Liver (tissue), 3 donors: ENCODE results near the gene OXGR1.

Experiments used
- ATF3 ChIP-seq: IDR thresholded peaks from 2 replicates; pipeline ENCODE4 v1.6.1; 2016; ENCODE audit warnings: antibody characterized with exemption
- CTCF ChIP-seq: fragments of 150-350 bp; IDR thresholded peaks from 2 replicates; pipeline ENCODE4 v1.5.1; 2017; ENCODE audit warnings: improper control_type of control experiment, low read depth, low read length; ENCODE audit not compliant: missing input control
- EGR1 ChIP-seq, 2 donors: IDR thresholded peaks; 2 replicates each; pipeline ENCODE4 v1.6.1; 2016 to 2018; ENCODE audit warnings: antibody characterized with exemption in 2 of 2, low read depth in 2 of 2
- FOXA1 ChIP-seq: IDR thresholded peaks from 2 replicates; pipeline ENCODE4 v1.6.1; 2016; ENCODE audit warnings: antibody characterized with exemption
- GABPA ChIP-seq, 2 donors: IDR thresholded peaks in 1 of 2; conservative IDR thresholded peaks in 1 of 2; 2 replicates each; pipeline ENCODE4 v1.6.1; 2016; ENCODE audit warnings: antibody characterized with exemption in 2 of 2, mild to moderate bottlenecking in 1 of 2, moderate library complexity in 1 of 2
- HNF4A ChIP-seq, 2 donors: conservative IDR thresholded peaks; 2 replicates each; pipeline ENCODE4 v1.6.1; 2016; ENCODE audit warnings: antibody characterized with exemption in 2 of 2, mild to moderate bottlenecking in 2 of 2
- JUND ChIP-seq, 2 donors: IDR thresholded peaks; 2 replicates each; pipeline ENCODE4 v1.6.1; 2016; ENCODE audit warnings: antibody characterized with exemption in 2 of 2
- RAD21 ChIP-seq, 2 donors: IDR thresholded peaks; 2 replicates each; pipeline ENCODE4 v1.6.1; 2016; ENCODE audit warnings: antibody characterized with exemption in 2 of 2, mild to moderate bottlenecking in 2 of 2
- RXRA ChIP-seq, 2 donors: IDR thresholded peaks; 2 replicates each; pipeline ENCODE4 v1.6.1; 2017 to 2018; ENCODE audit warnings: antibody characterized with exemption in 2 of 2, mild to moderate bottlenecking in 1 of 2
- TAF1 ChIP-seq: conservative IDR thresholded peaks from 2 replicates; pipeline ENCODE4 v1.6.1; 2016; ENCODE audit warnings: antibody characterized with exemption, mild to moderate bottlenecking
- YY1 ChIP-seq: IDR thresholded peaks from 2 replicates; pipeline ENCODE4 v1.6.1; 2016; ENCODE audit warnings: antibody characterized with exemption, mild to moderate bottlenecking
- ZBTB33 ChIP-seq: IDR thresholded peaks from 2 replicates; pipeline ENCODE4 v1.6.1; 2016; ENCODE audit warnings: antibody characterized with exemption
- TF ChIP-seq, protein P1 (sequence below): IDR thresholded peaks from 2 replicates; pipeline ENCODE4 v1.6.1; 2016; ENCODE audit warnings: antibody characterized with exemption
- TF ChIP-seq, protein P2 (sequence below): IDR thresholded peaks from 2 replicates; pipeline ENCODE4 v1.6.1; 2016; ENCODE audit warnings: antibody characterized with exemption, mild to moderate bottlenecking
- donor health status: healthy.
- donor health status: healthy.

GRCh38 chr13:97020689-97021240 lies 26.5 kb upstream of the OXGR1 start:
- TF ChIP-seq CTCF: no peak
- no peak for TF ChIP-seq TAF1
- no peak for TF ChIP-seq YY1
- TF ChIP-seq, protein P1, sequence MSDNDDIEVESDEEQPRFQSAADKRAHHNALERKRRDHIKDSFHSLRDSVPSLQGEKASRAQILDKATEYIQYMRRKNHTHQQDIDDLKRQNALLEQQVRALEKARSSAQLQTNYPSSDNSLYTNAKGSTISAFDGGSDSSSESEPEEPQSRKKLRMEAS: no peak
- TF ChIP-seq EGR1 (IDR thresholded peaks at IDR 0.05; ENCODE audit: low read depth in 2 of 2): no peak
- TF ChIP-seq ZBTB33: no peak
- TF ChIP-seq ATF3: no peak
- TF ChIP-seq JUND (IDR thresholded peaks at IDR 0.05): no peak
- no peak for TF ChIP-seq FOXA1
- no peak for TF ChIP-seq RAD21 (IDR thresholded peaks at IDR 0.05)
- TF ChIP-seq GABPA (IDR thresholded peaks at IDR 0.05 in 1 of 2, conservative IDR thresholded peaks at IDR 0.05 in 1 of 2): no peak
- no peak for TF ChIP-seq RXRA (IDR thresholded peaks at IDR 0.05)
- TF ChIP-seq HNF4A (conservative IDR thresholded peaks at IDR 0.05): no peak
- TF ChIP-seq, protein P2, sequence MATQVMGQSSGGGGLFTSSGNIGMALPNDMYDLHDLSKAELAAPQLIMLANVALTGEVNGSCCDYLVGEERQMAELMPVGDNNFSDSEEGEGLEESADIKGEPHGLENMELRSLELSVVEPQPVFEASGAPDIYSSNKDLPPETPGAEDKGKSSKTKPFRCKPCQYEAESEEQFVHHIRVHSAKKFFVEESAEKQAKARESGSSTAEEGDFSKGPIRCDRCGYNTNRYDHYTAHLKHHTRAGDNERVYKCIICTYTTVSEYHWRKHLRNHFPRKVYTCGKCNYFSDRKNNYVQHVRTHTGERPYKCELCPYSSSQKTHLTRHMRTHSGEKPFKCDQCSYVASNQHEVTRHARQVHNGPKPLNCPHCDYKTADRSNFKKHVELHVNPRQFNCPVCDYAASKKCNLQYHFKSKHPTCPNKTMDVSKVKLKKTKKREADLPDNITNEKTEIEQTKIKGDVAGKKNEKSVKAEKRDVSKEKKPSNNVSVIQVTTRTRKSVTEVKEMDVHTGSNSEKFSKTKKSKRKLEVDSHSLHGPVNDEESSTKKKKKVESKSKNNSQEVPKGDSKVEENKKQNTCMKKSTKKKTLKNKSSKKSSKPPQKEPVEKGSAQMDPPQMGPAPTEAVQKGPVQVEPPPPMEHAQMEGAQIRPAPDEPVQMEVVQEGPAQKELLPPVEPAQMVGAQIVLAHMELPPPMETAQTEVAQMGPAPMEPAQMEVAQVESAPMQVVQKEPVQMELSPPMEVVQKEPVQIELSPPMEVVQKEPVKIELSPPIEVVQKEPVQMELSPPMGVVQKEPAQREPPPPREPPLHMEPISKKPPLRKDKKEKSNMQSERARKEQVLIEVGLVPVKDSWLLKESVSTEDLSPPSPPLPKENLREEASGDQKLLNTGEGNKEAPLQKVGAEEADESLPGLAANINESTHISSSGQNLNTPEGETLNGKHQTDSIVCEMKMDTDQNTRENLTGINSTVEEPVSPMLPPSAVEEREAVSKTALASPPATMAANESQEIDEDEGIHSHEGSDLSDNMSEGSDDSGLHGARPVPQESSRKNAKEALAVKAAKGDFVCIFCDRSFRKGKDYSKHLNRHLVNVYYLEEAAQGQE: no peak
